HG02970 (cell line): ENCODE data around the gene C22orf15.

Experiments
- ATAC-seq: cut with Tn5 transposase; IDR thresholded peaks from one replicate; pipeline ENCODE4 v1.9.1; 2021; ENCODE audit warnings: mild to moderate bottlenecking, moderate library complexity, moderate number of reproducible peaks; ENCODE audit not compliant: unreplicated experiment, low FRiP score

C22orf15 gene

GRCh38 chr22:23772315-23772648, 9.5 kb downstream of the C22orf15 start:
- no peak for ATAC-seq

GRCh38 chr22:23772649-23773473, 10.1 kb downstream of the C22orf15 start, which contains the start of gene MMP11:
Gene MMP11 (plus strand): TSS chr22:23772849. CDS start chr22:23772871, 22 bp downstream.
- ATAC-seq, result no peak

GRCh38 chr22:23773483-23774113, 10.8 kb downstream of the C22orf15 start:
- no peak for ATAC-seq

GRCh38 chr22:23774114-23774921, 11.5 kb downstream of the C22orf15 start:
- no peak for ATAC-seq

- ATAC-seq, result no peak
These were observed 12.2 kb downstream of the C22orf15 start for GRCh38 chr22:23774922-23775436.

- no peak for ATAC-seq
These were observed 13.1 kb downstream of the C22orf15 start for GRCh38 chr22:23775779-23776375.

GRCh38 chr22:23777776-23778576, 15.2 kb downstream of the C22orf15 start:
- no peak for ATAC-seq

GRCh38 chr22:23778577-23778900, 15.7 kb downstream of the C22orf15 start:
- no peak for ATAC-seq

- no peak for ATAC-seq
These were observed 16.3 kb downstream of the C22orf15 start for GRCh38 chr22:23779083-23779482.

GRCh38 chr22:23779731-23780130, 16.9 kb downstream of the C22orf15 start:
- ATAC-seq, result no peak

GRCh38 chr22:23780146-23780748, 17.5 kb downstream of the C22orf15 start:
- no peak for ATAC-seq

- no peak for ATAC-seq
These were observed 18.3 kb downstream of the C22orf15 start for GRCh38 chr22:23781065-23781464.

GRCh38 chr22:23781511-23782183, 18.9 kb downstream of the C22orf15 start:
- no peak for ATAC-seq

GRCh38 chr22:23782252-23782651, 19.5 kb downstream of the C22orf15 start:
- ATAC-seq, result no peak

- ATAC-seq, result no peak
These were observed 19.9 kb downstream of the C22orf15 start for GRCh38 chr22:23782703-23783102.

GRCh38 chr22:23783265-23784150, 20.7 kb downstream of the C22orf15 start:
- no peak for ATAC-seq

- ATAC-seq, result no peak
These were observed 21.5 kb downstream of the C22orf15 start for GRCh38 chr22:23784215-23784732.

GRCh38 chr22:23786261-23786710, 23.5 kb downstream of the C22orf15 start:
- ATAC-seq, result no peak
